Right atrium auricular region (tissue), 2 donors: ENCODE measurements around the gene DENND1A. TPM values are rescaled to one million over a fixed set of nuclear protein-coding genes. Genes with fewer than 3 reads are reported as not detected.

Experiments used
- DNase-seq: peaks from one replicate; pipeline ENCODE4 v3.0.0-alpha.2; 2019; ENCODE audit warnings: low spot score
- H3K27ac ChIP-seq, 2 donors: fragments of 200-600 bp; sonication (generic); 1 replicate in 1 of 2; 2 replicates in 1 of 2; pipeline ENCODE4 v1.5.1; 2016 to 2019
- H3K27me3 ChIP-seq, 2 donors: fragments of 200-600 bp; sonication (generic); one replicate each; pipeline versions ENCODE4 v1.5.1 to v1.6.0; 2017 to 2019
- H3K36me3 ChIP-seq: fragments of 200-600 bp; sonication (generic); one replicate; pipeline ENCODE4 v1.5.1; 2016
- H3K4me1 ChIP-seq, 2 donors: fragments of 200-600 bp; sonication (generic); one replicate each; pipeline versions ENCODE4 v1.5.1 to v1.6.0; 2017 to 2019
- H3K4me3 ChIP-seq, 2 donors: fragments of 200-600 bp; sonication (generic); 1 replicate in 1 of 2; 2 replicates in 1 of 2; pipeline ENCODE4 v1.5.1; 2017 to 2019; ENCODE audit warnings: mild to moderate bottlenecking in 1 of 2, moderate library complexity in 1 of 2
- H3K9me3 ChIP-seq, 2 donors: fragments of 200-600 bp; sonication (generic); one replicate each; pipeline ENCODE4 v1.5.1; 2019
- CTCF ChIP-seq, 2 donors: fragments of 200-600 bp; sonication (generic); IDR thresholded peaks; one replicate each; pipeline ENCODE4 v1.5.1; 2019; ENCODE audit warnings: antibody characterized with exemption in 2 of 2
- total RNA-seq, 2 donors: library from RNA; depleted of rRNA; stranded (reverse); fragments of >200 nt; gene quantifications; one replicate each; pipeline ENCODE4 v1.1.0, GENCODE V29; 2016

Gene DENND1A
- total RNA-seq, 2 donors from 2014 or later: 14.9 to 23.6 TPM

GRCh38 chr9:123832176-123832575 is 97.8 kb downstream of the DENND1A start:
- no peak for TF ChIP-seq CTCF (IDR thresholded peaks at IDR 0.05)
- peaks cover 0 to 24% of the 10 kb centered on the region in 2 donors for H3K9me3 ChIP-seq

DNA sequence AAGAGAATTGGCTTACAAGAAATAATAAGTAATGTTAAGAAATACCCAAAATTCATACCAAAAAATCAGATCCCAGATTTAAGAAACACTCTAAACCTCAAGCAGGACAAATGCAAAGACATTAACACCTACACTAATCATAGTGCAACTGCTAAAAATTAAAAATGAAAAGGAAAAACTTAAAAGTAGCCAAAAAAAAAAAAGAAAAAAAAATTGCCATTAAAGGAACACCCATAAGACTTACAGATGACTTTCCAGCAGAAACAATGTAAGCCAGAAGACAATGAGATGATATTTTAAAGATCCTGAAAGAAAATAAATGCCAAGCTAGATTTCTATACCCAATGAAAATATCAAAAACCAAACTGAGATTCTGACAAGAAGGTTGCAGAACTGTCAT is 101.5 kb downstream of the DENND1A start:
- peaks cover 0 to 24% of the 10 kb centered on the region in 2 donors for H3K9me3 ChIP-seq

More at GRCh38 chr9:123832176-123832575, 97.8 kb downstream of the DENND1A start:
- Histone ChIP-seq H3K36me3 (no peaks in the 10 kb centered on the region), H3K27me3 (no peaks in the 10 kb centered on the region), H3K4me1 (peaks cover 0 to 9% of the 10 kb centered on the region in 2 donors), H3K4me3 (no peak overlapping the region), H3K27ac (no peak overlapping the region)
- no peak for DNase-seq

GRCh38 chr9:123825342-123826060 is 104.4 kb downstream of the DENND1A start:
- Histone ChIP-seq H3K4me1 (no peaks in the 10 kb centered on the region), H3K4me3 (no peak overlapping the region), H3K36me3 (no peaks in the 10 kb centered on the region), H3K27me3 (no peaks in the 10 kb centered on the region), H3K27ac (no peak overlapping the region), H3K9me3 (peaks cover 0 to 24% of the 10 kb centered on the region in 2 donors)
- DNase-seq: no peak
- TF ChIP-seq CTCF (IDR thresholded peaks at IDR 0.05): no peak

More for the DNA sequence above, 101.5 kb downstream of the DENND1A start:
- no peak overlapping the region for H3K27ac ChIP-seq
- H3K36me3 ChIP-seq: no peaks in the 10 kb centered on the region
- H3K4me3 ChIP-seq: no peak overlapping the region
- DNase-seq: no peak
- no peak for TF ChIP-seq CTCF (IDR thresholded peaks at IDR 0.05)
- no peaks in the 10 kb centered on the region for H3K4me1 ChIP-seq
- H3K27me3 ChIP-seq: no peaks in the 10 kb centered on the region

DNA sequence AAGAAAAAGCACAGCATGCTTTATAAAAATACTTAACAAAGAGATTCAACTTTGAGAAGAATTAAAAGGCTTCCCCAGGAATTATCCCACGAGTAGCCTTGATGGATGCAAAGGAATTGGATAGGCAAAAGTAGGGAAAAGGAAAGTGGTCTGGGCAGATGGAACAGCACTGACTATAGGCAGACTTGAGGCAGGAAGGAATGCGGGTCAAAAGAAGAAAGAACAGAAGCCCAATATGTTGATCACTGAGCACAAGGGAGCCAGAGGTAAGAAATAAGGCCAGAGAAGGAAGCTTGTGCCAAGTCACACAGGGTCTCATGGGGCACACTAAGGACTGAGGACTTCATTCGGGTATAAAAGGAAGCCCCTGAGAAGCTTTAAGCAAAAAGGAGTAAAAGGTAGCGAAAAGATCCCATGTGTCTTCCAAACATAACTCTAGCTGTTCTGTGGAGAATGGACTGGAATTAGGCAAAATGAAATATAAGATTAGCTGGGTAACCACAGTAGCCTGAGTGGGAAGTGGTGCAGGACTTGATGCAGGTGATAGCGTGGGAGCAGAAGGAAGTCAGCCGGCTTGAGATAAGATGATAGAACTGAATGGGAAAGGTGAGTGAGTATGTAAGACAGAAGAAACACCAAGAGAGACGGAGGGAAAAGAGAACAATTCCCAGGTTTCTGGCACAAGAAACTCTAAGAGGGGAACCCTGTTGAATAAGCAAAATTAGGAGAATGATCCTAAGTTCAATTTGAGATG is 106.6 kb downstream of the DENND1A start:
- TF ChIP-seq CTCF (IDR thresholded peaks at IDR 0.05): no peak
- no peaks in the 10 kb centered on the region for H3K27me3 ChIP-seq
- no peak for DNase-seq
- no peak overlapping the region for H3K27ac ChIP-seq
- no peaks in the 10 kb centered on the region for H3K4me1 ChIP-seq
- no peak overlapping the region for H3K4me3 ChIP-seq
- H3K9me3 ChIP-seq: peaks cover 0 to 10% of the 10 kb centered on the region in 2 donors
- no peaks in the 10 kb centered on the region for H3K36me3 ChIP-seq

- no peak for DNase-seq
Measured at GRCh38 chr9:123821619-123822018, 108.3 kb downstream of the DENND1A start.

More at GRCh38 chr9:123821619-123822018, 108.3 kb downstream of the DENND1A start:
- Histone ChIP-seq H3K4me1 (peaks cover 0 to 4% of the 10 kb centered on the region in 2 donors), H3K27me3 (no peaks in the 10 kb centered on the region), H3K9me3 (no peaks in the 10 kb centered on the region), H3K36me3 (no peaks in the 10 kb centered on the region), H3K27ac (no peak overlapping the region), H3K4me3 (no peak overlapping the region)
- TF ChIP-seq CTCF (IDR thresholded peaks at IDR 0.05): no peak
